ENCODE results near the gene NOX3. TPM values are rescaled to one million over a fixed set of nuclear protein-coding genes. Genes with fewer than 3 reads are reported as not detected.

Gene NOX3
- total and polyA plus RNA-seq, 2 of the 8 experiments (the other 6 are each of a cell fraction or from before 2014, with no cell fraction given) = not detected

GRCh38 chr6:155346957-155347356, 108.7 kb downstream of the NOX3 start:
- Histone ChIP-seq H2BK5ac (ENCODE audit: low read depth, low read length) (no peak overlapping the region), H4K91ac (replicated peaks; ENCODE audit: insufficient read length, low read length) (no peak overlapping the region), H3K27ac (ENCODE audit: low read depth, low read length) (no peak overlapping the region), H4K5ac (ENCODE audit: insufficient read length, low read depth, low read length) (no peak overlapping the region), H3K4ac (replicated peaks; ENCODE audit: insufficient read length, low read depth, low read length) (no peak overlapping the region), H2AK5ac (ENCODE audit: low read depth, low read length) (no peak overlapping the region), H2BK20ac (ENCODE audit: low read length) (no peak overlapping the region), H2AFZ (ENCODE audit: low read length) (no peak overlapping the region), H2BK15ac (ENCODE audit: low read length) (no peak overlapping the region), H3K4me2 (ENCODE audit: insufficient read depth in 1 of 2, low read depth in 2 of 2, low read length in 2 of 2) (no peak overlapping the region), H3K4me1 (replicated peaks in 1 of 4; ENCODE audit: control insufficient read depth in 3 of 4, insufficient read depth in 4 of 4, low read length in 3 of 4) (no peaks in the 10 kb centered on the region), H3K27me3 (replicated peaks in 1 of 4; ENCODE audit: control insufficient read depth in 3 of 4, extremely low read depth in 1 of 4, insufficient read depth in 3 of 4, low read length in 3 of 4) (no peaks in the 10 kb centered on the region), H3K23me2 (ENCODE audit: low read depth, low read length) (no peaks in the 10 kb centered on the region), H4K8ac (ENCODE audit: extremely low read depth, insufficient read depth, low read length) (no peak overlapping the region), H3K56ac (replicated peaks; ENCODE audit: insufficient read length, low read depth, low read length) (no peak overlapping the region), H4K20me1 (replicated peaks in 1 of 2; ENCODE audit: control insufficient read depth in 1 of 2, insufficient read depth in 2 of 2, low read length in 2 of 2) (no peaks in the 10 kb centered on the region), H3K9ac (replicated peaks in 1 of 4; ENCODE audit: extremely low read depth in 1 of 4, low read depth in 3 of 4, low read length in 3 of 4) (no peak overlapping the region), H3K36me3 (ENCODE audit: control insufficient read depth in 2 of 4, insufficient read depth in 4 of 4, low read length in 3 of 4) (no peaks in the 10 kb centered on the region), H2BK120ac (replicated peaks; ENCODE audit: low read depth, low read length) (no peak overlapping the region), H3K79me2 (ENCODE audit: control insufficient read depth in 1 of 2, insufficient read depth in 2 of 2, low read length in 2 of 2) (no peaks in the 10 kb centered on the region), H3K9me3 (ENCODE audit: insufficient read depth in 2 of 2, low read depth in 1 of 2, low read length in 1 of 2) (no peaks in the 10 kb centered on the region), H3K79me1 (ENCODE audit: low read depth, low read length) (no peaks in the 10 kb centered on the region), H3K4me3 (ENCODE audit: extremely low read depth in 1 of 4, insufficient read depth in 2 of 4, low read depth in 3 of 4, low read length in 4 of 4) (no peak overlapping the region), H2BK12ac (ENCODE audit: low read depth, low read length) (no peak overlapping the region), H3K18ac (ENCODE audit: extremely low read depth, low read length) (no peak overlapping the region), H3K14ac (ENCODE audit: insufficient read length) (no peak overlapping the region), H3K23ac (ENCODE audit: insufficient read length) (no peak overlapping the region)
- ChIA-PET CTCF (ENCODE audit: partially characterized antibody) (interaction anchor here (0.8 to 1.2 kb wide), 3 partner anchors 11 to 116 kb away, joined by 3 read pairs; no protein-coding TSS in a partner anchor), POLR2A (ENCODE audit: partially characterized antibody) (interaction anchor here (1.0 to 1.2 kb wide), 2 partner anchors 612 to 1294 kb away, joined by 3 read pairs; no protein-coding TSS in a partner anchor)
- no peak for FAIRE-seq
- DNase-seq (ENCODE audit: low read depth in 1 of 2, low spot score in 2 of 2) = no peak
- TF ChIP-seq CREB1 (IDR thresholded peaks at IDR 0.05) (no peak), POLR2AphosphoS5 (IDR thresholded peaks at IDR 0.05; ENCODE audit: low read depth, low read length) (no peak), CTBP2 (IDR thresholded peaks at IDR 0.05; ENCODE audit: borderline replicate concordance, insufficient read depth, insufficient read length, low read length) (no peak), RXRA (IDR thresholded peaks at IDR 0.05; ENCODE audit: insufficient read depth, low read depth, low read length) (no peak), SRF (IDR thresholded peaks at IDR 0.05; ENCODE audit: low read depth, low read length) (no peak), POLR2A (IDR thresholded peaks at IDR 0.05; ENCODE audit: control extremely low read depth in 1 of 2, low read depth in 2 of 2, low read length in 2 of 2) (no peak), EP300 (IDR thresholded peaks at IDR 0.05; ENCODE audit: borderline replicate concordance in 1 of 2, low read depth in 2 of 2, low read length in 2 of 2) (no peak), TAF7 (optimal IDR thresholded peaks at IDR 0.05; ENCODE audit: borderline replicate concordance, low read depth, low read length) (no peak), CBX5 (IDR thresholded peaks at IDR 0.05; ENCODE audit: low read depth, low read length) (no peak), BACH1 (IDR thresholded peaks at IDR 0.05; ENCODE audit: low read length) (no peak), GTF2F1 (IDR thresholded peaks at IDR 0.05; ENCODE audit: borderline replicate concordance, low read depth, low read length) (no peak), RAD21 (IDR thresholded peaks at IDR 0.05 in 1 of 2, conservative IDR thresholded peaks at IDR 0.05 in 1 of 2; ENCODE audit: low read depth in 2 of 2, low read length in 2 of 2) (no peak), RBBP5 (IDR thresholded peaks at IDR 0.05; ENCODE audit: borderline replicate concordance, low read depth, low read length) (no peak), CBX8 (IDR thresholded peaks at IDR 0.05; ENCODE audit: borderline replicate concordance, low read depth, low read length) (no peak), MAX (IDR thresholded peaks at IDR 0.05) (no peak), ZNF274 (IDR thresholded peaks at IDR 0.05; ENCODE audit: borderline replicate concordance, extremely low read depth, low read length) (no peak)
